ENCODE results near the gene ASB2. TPM values are rescaled to one million over a fixed set of nuclear protein-coding genes. Genes with fewer than 3 reads are reported as not detected.

The ASB2 gene
- total RNA-seq, 1 experiment from 2014 or later = 0.35 TPM

DNA sequence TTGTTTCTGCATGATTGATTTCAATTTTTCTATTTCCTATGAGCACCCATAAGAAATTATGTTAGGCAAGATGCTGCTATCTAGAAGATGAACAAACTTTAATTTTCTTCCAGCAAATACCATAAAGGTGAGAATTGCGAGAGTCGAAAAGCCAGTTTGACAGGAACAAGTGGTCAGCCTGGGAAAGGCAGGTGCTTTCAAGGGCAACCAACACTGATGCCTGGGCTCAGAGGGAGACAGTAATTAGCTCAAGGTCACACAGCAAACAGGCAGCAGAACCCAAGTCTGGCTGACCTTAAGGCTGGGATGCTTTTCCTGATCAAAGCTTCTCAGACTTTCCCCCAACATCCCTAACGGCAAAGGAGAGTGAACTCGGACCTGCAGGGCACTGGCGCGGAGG is 43.0 kb upstream of the ASB2 start:
- no peak overlapping the region for H3K4ac ChIP-seq (ENCODE audit: low read depth, low read length)
- no peak overlapping the region for H3K9ac ChIP-seq (ENCODE audit: extremely low read depth, insufficient read length, low read length)
- no peaks in the 10 kb centered on the region; the same call in 1 of the 2 replicates for H3K4me1 ChIP-seq (ENCODE audit: insufficient read depth, low read length)
- no peak overlapping the region for H2BK5ac ChIP-seq (ENCODE audit: insufficient read length, low read length)
- no peak overlapping the region for H3T11ph ChIP-seq (ENCODE audit: low read length)
- no peaks in the 10 kb centered on the region for H4K20me1 ChIP-seq (ENCODE audit: control insufficient read depth, insufficient read depth, insufficient read length)
- no peak overlapping the region for H2BK12ac ChIP-seq (ENCODE audit: insufficient read length, low read depth, low read length)
- H2BK15ac ChIP-seq (ENCODE audit: low read depth, low read length) = no peak overlapping the region
- no peak overlapping the region for H3K27ac Mint-ChIP-seq
- H3K4me1 Mint-ChIP-seq = peaks cover 21 to 46% of the 10 kb centered on the region in 2 experiments
- H3K23ac ChIP-seq (ENCODE audit: insufficient read length, low read depth, low read length) = no peak overlapping the region
- peaks cover 15% of the 10 kb centered on the region for H3K27me3 Mint-ChIP-seq (ENCODE audit: low read depth)
- H3K27me3 ChIP-seq (ENCODE audit: insufficient read depth, low read length) = no peaks in the 10 kb centered on the region
- H3K36me3 Mint-ChIP-seq (ENCODE audit: insufficient read depth in 1 of 3, low read depth in 3 of 3) = no peaks in the 10 kb centered on the region
- no peak overlapping the region for H3K27ac ChIP-seq (ENCODE audit: insufficient read length, low read depth, low read length)
- H4K5ac ChIP-seq (ENCODE audit: insufficient read length, low read depth, low read length) = no peak overlapping the region
- no peak overlapping the region for H3K18ac ChIP-seq (ENCODE audit: insufficient read length, low read depth, low read length)
- no peaks in the 10 kb centered on the region for H3K23me2 ChIP-seq (ENCODE audit: insufficient read length, low read depth, low read length, poor library complexity, severe bottlenecking)
- H3K4me3 Mint-ChIP-seq = no peak overlapping the region
- TF ChIP-seq CTCF (conservative IDR thresholded peaks at IDR 0.05) = no peak
- no CpG with 5 or more reads among the region's 6 CpGs for WGBS (ENCODE audit: extremely low coverage, insufficient read length, low lambda C conversion rate)
- no peak overlapping the region for H2BK120ac ChIP-seq (ENCODE audit: low read depth, low read length, poor library complexity, severe bottlenecking)
- H3K79me2 ChIP-seq (ENCODE audit: insufficient read depth, low read length) = no peaks in the 10 kb centered on the region
- H2AK5ac ChIP-seq (ENCODE audit: insufficient read length, low read length) = no peak overlapping the region
- no peak overlapping the region for H2AFZ ChIP-seq (ENCODE audit: low read length)
- no peak overlapping the region for H4K91ac ChIP-seq (ENCODE audit: insufficient read length, low read depth, low read length)
- H3K9me3 ChIP-seq (ENCODE audit: control insufficient read depth, low read depth, low read length) = no peaks in the 10 kb centered on the region
- no peak overlapping the region for H2BK20ac ChIP-seq (ENCODE audit: low read depth, low read length, poor library complexity, severe bottlenecking)
- DNase-seq = no peak
- H3K79me1 ChIP-seq (ENCODE audit: insufficient read depth, low read depth, low read length, poor library complexity, severe bottlenecking) = no peaks in the 10 kb centered on the region
- no peak overlapping the region for H3K4me2 ChIP-seq (ENCODE audit: insufficient read depth, insufficient read length, low read length)
- H3K56ac ChIP-seq (ENCODE audit: insufficient read length, low read depth, low read length) = no peak overlapping the region
- H3K9me3 Mint-ChIP-seq = no peaks in the 10 kb centered on the region; a peak in 1 of 5 replicates
- H3K14ac ChIP-seq (ENCODE audit: insufficient read depth, low read length) = no peak overlapping the region
- H4K8ac ChIP-seq (replicated peaks; ENCODE audit: insufficient read length, low read depth, low read length) = no peak overlapping the region
